HEK293 (cell line): ENCODE results near the gene ZYG11B.

Experiments used
- CTCF ChIA-PET: fragments of 350-600 bp; formaldehyde crosslinking; extraction: SDS; loops from one replicate; lab custom pipeline; 2021; ENCODE audit warnings: antibody characterized with exemption; lab: Yijun Ruan, JAX
- POLR2A ChIA-PET: fragments of 300-600 bp; formaldehyde crosslinking; extraction: SDS; loops from one replicate; lab custom pipeline; 2020; ENCODE audit warnings: antibody characterized with exemption, inconsistent platforms; lab: Yijun Ruan, JAX
- H3K27ac ChIP-seq: fragments of 200-500 bp; sonication (Bioruptor generic); 2 replicates; pipeline ENCODE4 v1.5.1; 2014; ENCODE audit warnings: low read depth, low read length, control low read depth, inconsistent platforms; ENCODE audit errors: extremely low read depth
- H3K36me3 ChIP-seq, 2 experiments: fragments of 200-500 bp in 1 of 2; sonication (Bioruptor generic) in 1 of 2; 1 replicate in 1 of 2; 2 replicates in 1 of 2; pipeline ENCODE4 v1.5.1; 2014 to 2017; ENCODE audit warnings: inconsistent platforms in 2 of 2, low read length in 2 of 2; ENCODE audit not compliant: control insufficient read depth in 2 of 2, insufficient read depth in 1 of 2
- H3K4me1 ChIP-seq: fragments of 200-500 bp; sonication (Bioruptor generic); 2 replicates; pipeline ENCODE4 v1.5.1; 2014; ENCODE audit warnings: mild to moderate bottlenecking, low read length, inconsistent platforms; ENCODE audit not compliant: control insufficient read depth, insufficient read depth
- H3K4me3 ChIP-seq: 2 replicates; pipeline ENCODE4 v1.5.1; 2011; ENCODE audit warnings: low read depth, mild to moderate bottlenecking, control low read depth, low read length, moderate library complexity
- H3K9me3 ChIP-seq: fragments of 200-500 bp; sonication (Bioruptor generic); 2 replicates; pipeline ENCODE4 v1.5.1; 2014; ENCODE audit warnings: low read depth, low read length, inconsistent platforms; ENCODE audit not compliant: control insufficient read depth, insufficient read depth
- GLIS1 ChIP-seq: fragments of 450-650 bp; formaldehyde crosslinking; IDR thresholded peaks from 2 replicates; pipeline ENCODE4 v1.5.1; 2016; ENCODE audit warnings: missing biosample characterization, missing genetic modification characterization
- HOXA7 ChIP-seq: sonication (generic); formaldehyde crosslinking; IDR thresholded peaks from 2 replicates; pipeline ENCODE4 v1.8.1; 2022; ENCODE audit warnings: missing genetic modification reagents, borderline replicate concordance
- KLF10 ChIP-seq: fragments of 450-650 bp; IDR thresholded peaks from 2 replicates; pipeline ENCODE4 v1.5.1; 2018; ENCODE audit warnings: missing biosample characterization, mild to moderate bottlenecking, missing genetic modification characterization
- MYNN ChIP-seq: fragments of 450-650 bp; formaldehyde crosslinking; IDR thresholded peaks from 2 replicates; pipeline ENCODE4 v1.5.1; 2016; ENCODE audit warnings: missing biosample characterization, missing genetic modification characterization, borderline replicate concordance
- MZF1 ChIP-seq: fragments of 450-650 bp; formaldehyde crosslinking; IDR thresholded peaks from 2 replicates; pipeline ENCODE4 v1.5.1; 2017; ENCODE audit warnings: missing biosample characterization, missing genetic modification characterization, borderline replicate concordance
- OVOL3 ChIP-seq: fragments of 450-650 bp; formaldehyde crosslinking; IDR thresholded peaks from 2 replicates; pipeline ENCODE4 v1.5.1; 2016; ENCODE audit warnings: missing biosample characterization, missing genetic modification characterization
- PRDM1 ChIP-seq: fragments of 450-650 bp; formaldehyde crosslinking; IDR thresholded peaks from 2 replicates; pipeline ENCODE4; 2016; ENCODE audit warnings: missing biosample characterization, missing genetic modification characterization
- WT1 ChIP-seq: fragments of 450-650 bp; formaldehyde crosslinking; IDR thresholded peaks from 2 replicates; pipeline ENCODE4 v1.5.1; 2016; ENCODE audit warnings: missing biosample characterization, missing genetic modification characterization
- YY1 ChIP-seq: fragments of 450-650 bp; formaldehyde crosslinking; IDR thresholded peaks from 2 replicates; pipeline ENCODE4 v1.5.1; 2018; ENCODE audit warnings: missing biosample characterization, missing genetic modification characterization
- ZBTB20 ChIP-seq: fragments of 450-650 bp; formaldehyde crosslinking; IDR thresholded peaks from 2 replicates; pipeline ENCODE4 v1.5.1; 2016; ENCODE audit warnings: missing biosample characterization, missing genetic modification characterization
- ZBTB21 ChIP-seq: fragments of 450-650 bp; formaldehyde crosslinking; IDR thresholded peaks from 2 replicates; pipeline ENCODE4 v1.5.1; 2017; ENCODE audit warnings: missing biosample characterization, missing genetic modification characterization
- ZBTB8A ChIP-seq: fragments of 450-650 bp; formaldehyde crosslinking; IDR thresholded peaks from 2 replicates; pipeline ENCODE4 v1.5.1; 2016; ENCODE audit warnings: missing biosample characterization, missing genetic modification characterization
- ZEB2 ChIP-seq: fragments of 450-650 bp; formaldehyde crosslinking; IDR thresholded peaks from 2 replicates; pipeline ENCODE4 v1.5.1; 2016; ENCODE audit warnings: missing biosample characterization, missing genetic modification characterization
- ZFP3 ChIP-seq: fragments of 450-650 bp; formaldehyde crosslinking; IDR thresholded peaks from 2 replicates; pipeline ENCODE4 v1.5.1; 2016; ENCODE audit warnings: low read depth, missing biosample characterization, missing genetic modification characterization
- ZNF112 ChIP-seq: fragments of 450-650 bp; formaldehyde crosslinking; IDR thresholded peaks from 2 replicates; pipeline ENCODE4 v1.5.0; 2017; ENCODE audit warnings: missing biosample characterization, missing genetic modification characterization
- ZNF132 ChIP-seq: fragments of 450-650 bp; formaldehyde crosslinking; IDR thresholded peaks from 2 replicates; pipeline ENCODE4 v1.5.1; 2017; ENCODE audit warnings: missing biosample characterization, missing genetic modification characterization, borderline replicate concordance
- ZNF140 ChIP-seq: fragments of 450-650 bp; formaldehyde crosslinking; IDR thresholded peaks from 2 replicates; pipeline ENCODE4 v1.5.1; 2016; ENCODE audit warnings: missing biosample characterization, missing genetic modification characterization
- ZNF266 ChIP-seq: fragments of 450-650 bp; formaldehyde crosslinking; IDR thresholded peaks from 2 replicates; pipeline ENCODE4 v1.5.1; 2016; ENCODE audit warnings: missing biosample characterization, missing genetic modification characterization, low read depth
- ZNF311 ChIP-seq: fragments of 450-650 bp; formaldehyde crosslinking; IDR thresholded peaks from 2 replicates; pipeline ENCODE4 v1.5.1; 2017; ENCODE audit warnings: missing biosample characterization, missing genetic modification characterization, borderline replicate concordance
- ZNF423 ChIP-seq: fragments of 450-650 bp; formaldehyde crosslinking; IDR thresholded peaks from 2 replicates; pipeline ENCODE4 v1.5.1; 2016; ENCODE audit warnings: missing biosample characterization, missing genetic modification characterization
- ZNF548 ChIP-seq: fragments of 450-650 bp; formaldehyde crosslinking; IDR thresholded peaks from 2 replicates; pipeline ENCODE4 v1.5.1; 2016; ENCODE audit warnings: missing biosample characterization, missing genetic modification characterization
- ZNF600 ChIP-seq: fragments of 450-650 bp; formaldehyde crosslinking; IDR thresholded peaks from 2 replicates; pipeline ENCODE4 v1.5.1; 2016; ENCODE audit warnings: missing biosample characterization, missing genetic modification characterization
- ZNF610 ChIP-seq: fragments of 450-650 bp; formaldehyde crosslinking; IDR thresholded peaks from 2 replicates; pipeline ENCODE4 v1.5.1; 2016; ENCODE audit warnings: missing biosample characterization, missing genetic modification characterization, borderline replicate concordance
- ZNF645 ChIP-seq: fragments of 450-650 bp; formaldehyde crosslinking; IDR thresholded peaks from 2 replicates; pipeline ENCODE4; 2016; ENCODE audit warnings: missing biosample characterization, missing genetic modification characterization
- ZNF664 ChIP-seq: fragments of 450-650 bp; formaldehyde crosslinking; IDR thresholded peaks from 2 replicates; pipeline ENCODE4 v1.5.1; 2016; ENCODE audit warnings: missing biosample characterization, missing genetic modification characterization
- ZNF701 ChIP-seq: fragments of 450-650 bp; formaldehyde crosslinking; IDR thresholded peaks from 2 replicates; pipeline ENCODE4 v1.5.1; 2016; ENCODE audit warnings: missing biosample characterization, missing genetic modification characterization
- ZNF785 ChIP-seq: fragments of 450-650 bp; formaldehyde crosslinking; IDR thresholded peaks from 2 replicates; pipeline ENCODE4 v1.5.1; 2016; ENCODE audit warnings: missing biosample characterization, missing genetic modification characterization
- ZNF837 ChIP-seq: fragments of 450-650 bp; formaldehyde crosslinking; IDR thresholded peaks from 2 replicates; pipeline ENCODE4 v1.5.1; 2016; ENCODE audit warnings: missing biosample characterization, missing genetic modification characterization
- ZSCAN23 ChIP-seq: fragments of 450-650 bp; formaldehyde crosslinking; IDR thresholded peaks from 2 replicates; pipeline ENCODE4 v1.5.1; 2016; ENCODE audit warnings: missing biosample characterization, missing genetic modification characterization
- TF ChIP-seq, protein P1 (sequence below): fragments of 450-650 bp; formaldehyde crosslinking; IDR thresholded peaks from 2 replicates; pipeline ENCODE4 v1.5.1; 2016; ENCODE audit warnings: missing biosample characterization, missing genetic modification characterization
- TF ChIP-seq, protein P2 (sequence below): fragments of 450-650 bp; formaldehyde crosslinking; IDR thresholded peaks from 2 replicates; pipeline ENCODE4 v1.5.1; 2016; ENCODE audit warnings: missing biosample characterization, missing genetic modification characterization
- TF ChIP-seq, protein P3 (sequence below): fragments of 450-650 bp; formaldehyde crosslinking; IDR thresholded peaks from 2 replicates; pipeline ENCODE4 v1.5.1; 2017; ENCODE audit warnings: missing biosample characterization, missing genetic modification characterization

ZYG11B gene

DNA sequence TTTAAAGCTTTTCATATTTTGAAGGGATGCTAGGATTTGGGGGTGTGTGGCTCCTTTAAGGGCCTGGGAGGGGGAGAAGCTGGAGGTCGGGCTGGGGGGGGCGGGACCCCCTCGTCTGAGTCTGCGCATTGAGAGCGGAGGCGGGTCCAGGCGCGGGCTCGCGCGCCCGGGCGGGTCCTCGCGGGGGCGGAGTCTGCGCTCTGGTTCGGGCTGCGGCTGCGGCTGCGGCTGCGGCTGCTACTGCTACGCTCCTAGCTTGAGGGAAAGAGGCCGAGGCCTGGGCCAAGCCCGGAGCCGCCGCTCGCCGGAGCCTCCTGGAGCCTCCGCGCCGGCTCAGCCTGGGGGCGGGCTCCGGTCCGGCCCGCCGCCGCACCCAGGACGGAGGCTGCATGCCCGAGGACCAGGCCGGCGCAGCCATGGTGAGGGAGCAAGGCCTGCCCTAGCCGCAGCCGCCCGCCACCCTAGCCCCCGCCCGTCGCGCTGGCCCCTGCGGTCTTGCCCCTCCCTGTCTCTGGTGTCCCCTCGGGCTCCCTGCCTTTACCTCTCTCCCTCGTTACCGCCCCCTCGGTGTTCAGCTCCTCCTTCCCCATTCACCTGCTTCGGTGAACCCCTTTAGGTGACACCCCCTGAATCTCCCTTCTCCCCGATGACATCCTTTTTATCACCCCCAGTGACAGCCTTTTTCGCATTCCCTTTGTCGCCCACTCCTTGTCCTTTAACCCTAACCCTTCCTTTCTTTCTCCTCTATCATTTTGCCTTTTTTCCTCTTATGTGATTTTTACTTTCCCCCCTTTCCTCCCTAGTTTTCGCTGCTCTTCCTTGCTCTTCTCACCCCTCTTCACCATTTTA is at the start of gene ZYG11B (continued):
- TF ChIP-seq ZNF311 (no peak), YY1 (tag by site-specific recombination) (peak; percentile 50; the same call in 1 of the 2 replicates), ZNF132 (tag by site-specific recombination) (no peak), GLIS1 (tag by site-specific recombination) (peak; percentile 16; the same call in 1 of the 2 replicates), ZBTB8A (peak; percentile 72), ZSCAN23 (peak; percentile 80; the same call in 1 of the 2 replicates)
- TF ChIP-seq, protein P1, sequence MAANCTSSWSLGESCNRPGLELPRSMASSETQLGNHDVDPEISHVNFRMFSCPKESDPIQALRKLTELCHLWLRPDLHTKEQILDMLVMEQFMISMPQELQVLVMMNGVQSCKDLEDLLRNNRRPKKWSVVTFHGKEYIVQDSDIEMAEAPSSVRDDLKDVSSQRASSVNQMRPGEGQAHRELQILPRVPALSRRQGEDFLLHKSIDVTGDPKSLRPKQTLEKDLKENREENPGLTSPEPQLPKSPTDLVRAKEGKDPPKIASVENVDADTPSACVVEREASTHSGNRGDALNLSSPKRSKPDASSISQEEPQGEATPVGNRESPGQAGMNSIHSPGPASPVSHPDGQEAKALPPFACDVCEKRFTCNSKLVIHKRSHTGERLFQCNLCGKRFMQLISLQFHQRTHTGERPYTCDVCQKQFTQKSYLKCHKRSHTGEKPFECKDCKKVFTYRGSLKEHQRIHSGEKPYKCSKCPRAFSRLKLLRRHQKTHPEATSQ (tag by site-specific recombination): no peak
- TF ChIP-seq, protein P2, sequence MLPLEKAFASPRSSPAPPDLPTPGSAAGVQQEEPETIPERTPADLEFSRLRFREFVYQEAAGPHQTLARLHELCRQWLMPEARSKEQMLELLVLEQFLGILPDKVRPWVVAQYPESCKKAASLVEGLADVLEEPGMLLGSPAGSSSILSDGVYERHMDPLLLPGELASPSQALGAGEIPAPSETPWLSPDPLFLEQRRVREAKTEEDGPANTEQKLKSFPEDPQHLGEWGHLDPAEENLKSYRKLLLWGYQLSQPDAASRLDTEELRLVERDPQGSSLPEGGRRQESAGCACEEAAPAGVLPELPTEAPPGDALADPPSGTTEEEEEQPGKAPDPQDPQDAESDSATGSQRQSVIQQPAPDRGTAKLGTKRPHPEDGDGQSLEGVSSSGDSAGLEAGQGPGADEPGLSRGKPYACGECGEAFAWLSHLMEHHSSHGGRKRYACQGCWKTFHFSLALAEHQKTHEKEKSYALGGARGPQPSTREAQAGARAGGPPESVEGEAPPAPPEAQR (tag by site-specific recombination): 0 out of 2 replicates have a peak, but pooled peaks have one; percentile 53

DNA sequence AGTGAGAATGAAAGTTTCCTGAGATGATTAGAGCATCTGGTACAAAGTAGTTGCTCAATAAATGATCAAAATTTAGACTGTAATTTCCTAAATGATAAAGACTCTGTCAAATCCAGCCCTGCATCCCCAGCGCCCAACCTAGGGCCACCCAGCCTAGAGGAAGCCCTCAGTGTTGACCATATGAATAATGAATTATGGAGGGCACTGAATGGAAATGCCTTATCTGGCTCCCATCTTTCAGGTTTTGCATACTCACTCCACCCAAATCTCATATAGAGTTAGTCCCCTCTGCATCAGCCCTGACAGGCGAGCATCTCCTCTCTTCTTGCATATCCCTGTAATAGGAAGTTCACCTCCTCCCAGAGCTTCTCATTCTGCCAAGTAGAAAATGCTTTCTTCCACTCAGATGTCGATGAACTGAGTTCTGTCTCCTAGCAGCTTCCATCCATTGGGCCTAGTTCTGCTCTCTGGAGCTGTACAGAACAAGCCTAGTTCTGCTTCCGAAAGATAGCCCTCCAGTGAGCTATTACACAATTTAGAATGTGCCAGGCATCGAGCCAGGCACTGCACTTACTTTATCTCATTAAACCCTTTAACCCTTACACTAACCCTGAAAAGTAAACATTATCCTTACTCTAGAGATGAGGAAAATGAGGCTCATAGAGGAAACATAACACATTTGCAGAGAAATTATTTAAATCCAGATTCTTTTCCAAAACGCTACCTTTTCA is 49.0 kb upstream of the ZYG11B start:
- POLR2A ChIA-PET: interaction anchor here (0.6 kb wide), 1 partner anchor 362 kb away, joined by 3 read pairs; no protein-coding TSS in a partner anchor
- H3K36me3 ChIP-seq: no peaks in the 10 kb centered on the region
- H3K4me1 ChIP-seq: no peaks in the 10 kb centered on the region
- CTCF ChIA-PET: interaction anchor here (1.6 kb wide), 1 partner anchor 9 kb away, joined by 8 read pairs; no protein-coding TSS in a partner anchor
- H3K4me3 ChIP-seq: no peak overlapping the region
- no peaks in the 10 kb centered on the region for H3K9me3 ChIP-seq
- H3K27ac ChIP-seq: no peak overlapping the region
- no peak for TF ChIP-seq ZNF645 (tag by site-specific recombination)
- TF ChIP-seq ZNF837 (tag by site-specific recombination): no peak
- no peak for TF ChIP-seq ZNF266 (tag by site-specific recombination)
- TF ChIP-seq ZNF610 (tag by site-specific recombination): no peak
- 0 out of 2 replicates have a peak, but pooled peaks have one; percentile 14 for TF ChIP-seq ZNF600 (tag by site-specific recombination)
- TF ChIP-seq ZNF140 (tag by site-specific recombination): no peak
- no peak for TF ChIP-seq ZNF701
- TF ChIP-seq ZNF785 (tag by site-specific recombination): no peak
- TF ChIP-seq ZBTB21 (tag by site-specific recombination): no peak
- TF ChIP-seq KLF10 (tag by site-specific recombination): no peak
- no peak for TF ChIP-seq OVOL3 (tag by site-specific recombination)
- no peak for TF ChIP-seq ZEB2 (tag by site-specific recombination)
- TF ChIP-seq, protein P3, sequence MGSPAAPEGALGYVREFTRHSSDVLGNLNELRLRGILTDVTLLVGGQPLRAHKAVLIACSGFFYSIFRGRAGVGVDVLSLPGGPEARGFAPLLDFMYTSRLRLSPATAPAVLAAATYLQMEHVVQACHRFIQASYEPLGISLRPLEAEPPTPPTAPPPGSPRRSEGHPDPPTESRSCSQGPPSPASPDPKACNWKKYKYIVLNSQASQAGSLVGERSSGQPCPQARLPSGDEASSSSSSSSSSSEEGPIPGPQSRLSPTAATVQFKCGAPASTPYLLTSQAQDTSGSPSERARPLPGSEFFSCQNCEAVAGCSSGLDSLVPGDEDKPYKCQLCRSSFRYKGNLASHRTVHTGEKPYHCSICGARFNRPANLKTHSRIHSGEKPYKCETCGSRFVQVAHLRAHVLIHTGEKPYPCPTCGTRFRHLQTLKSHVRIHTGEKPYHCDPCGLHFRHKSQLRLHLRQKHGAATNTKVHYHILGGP (tag by site-specific recombination): no peak
- no peak for TF ChIP-seq ZNF112 (tag by site-specific recombination)
- no peak for TF ChIP-seq HOXA7
- TF ChIP-seq PRDM1 (tag by site-specific recombination): no peak
- no peak for TF ChIP-seq MZF1 (tag by site-specific recombination)
- TF ChIP-seq ZFP3: no peak
- TF ChIP-seq ZNF664 (tag by site-specific recombination): peak; percentile 71
- TF ChIP-seq ZNF423: no peak
- TF ChIP-seq WT1: no peak
- no peak for TF ChIP-seq MYNN (tag by site-specific recombination)
- no peak for TF ChIP-seq ZBTB20
- peak; percentile 7; the same call in 1 of the 2 replicates for TF ChIP-seq GLIS1 (tag by site-specific recombination)
- TF ChIP-seq ZNF548 (tag by site-specific recombination): no peak
